Mesodermal cell (in vitro differentiated cells): Measurements from ENCODE around the gene ABTB1.

Experiments
- H3K27ac ChIP-seq: 2 replicates; pipeline ENCODE4 v1.7.0; 2013; ENCODE audit warnings: mild to moderate bottlenecking, low read depth, low read length, moderate library complexity; ENCODE audit not compliant: severe bottlenecking
- H3K36me3 ChIP-seq: 2 replicates; pipeline ENCODE4 v1.7.1; 2013; ENCODE audit warnings: mild to moderate bottlenecking, low read length, moderate library complexity; ENCODE audit not compliant: control insufficient read depth, insufficient read depth
- H3K4me1 ChIP-seq: one replicate; pipeline ENCODE4 v1.7.1; 2013; ENCODE audit warnings: mild to moderate bottlenecking, low read length; ENCODE audit not compliant: insufficient read depth, control insufficient read depth, poor library complexity, severe bottlenecking
- H3K4me3 ChIP-seq: 2 replicates; pipeline ENCODE4 v1.7.0; 2013; ENCODE audit warnings: low read length, control low read depth, mild to moderate bottlenecking; ENCODE audit not compliant: insufficient read depth, poor library complexity, severe bottlenecking; ENCODE audit errors: extremely low read depth
- H3K9me3 ChIP-seq: 2 replicates; pipeline ENCODE4 v1.7.1; 2013; ENCODE audit warnings: mild to moderate bottlenecking, low read length, moderate library complexity; ENCODE audit not compliant: control insufficient read depth
- WGBS, 2 experiments: methylation state at CpG; one replicate each; pipeline ENCODE4 v1.1.5; 2013; ENCODE audit warnings: missing lambda C conversion rate in 2 of 2; ENCODE audit not compliant: insufficient coverage in 2 of 2; 5-methylcytosine and 5-hydroxymethylcytosine counted together

The ABTB1 gene

GRCh38 chr3:127673191-127674100 is 694 bp downstream of the ABTB1 start:
- Histone ChIP-seq H3K9me3 (no peaks in the 10 kb centered on the region), H3K4me3 (peak overlapping the region; percentile 74), H3K4me1 (peaks cover 15% of the 10 kb centered on the region), H3K36me3 (peaks cover 12% of the 10 kb centered on the region), H3K27ac (peak overlapping the region; percentile 23)
- WGBS, 2 experiments: 17 to 20% methylated on average over 45 to 48 of the region's 51 CpGs

- no peaks in the 10 kb centered on the region for H3K9me3 ChIP-seq
- peaks cover 12% of the 10 kb centered on the region for H3K36me3 ChIP-seq
- peak overlapping the region; percentile 74 for H3K4me3 ChIP-seq
- WGBS, 2 experiments: 86 to 97% methylated on average over 10 to 11 of the region's 17 CpGs
- no peak overlapping the region for H3K27ac ChIP-seq
- peaks cover 15% of the 10 kb centered on the region for H3K4me1 ChIP-seq
Observed at GRCh38 chr3:127674101-127674721, 1.5 kb downstream of the ABTB1 start.

GRCh38 chr3:127674790-127675189 is 2.0 kb downstream of the ABTB1 start:
- H3K9me3 ChIP-seq: no peaks in the 10 kb centered on the region
- WGBS, 2 experiments: 89 to 93% methylated on average over 8 of the region's 8 CpGs
- H3K27ac ChIP-seq: no peak overlapping the region
- H3K36me3 ChIP-seq: peaks cover 12% of the 10 kb centered on the region
- peaks cover 15% of the 10 kb centered on the region for H3K4me1 ChIP-seq
- H3K4me3 ChIP-seq: no peak overlapping the region

GRCh38 chr3:127675651-127676391 is 3.1 kb downstream of the ABTB1 start:
- WGBS, 2 experiments: 91 to 93% methylated on average over 26 of the region's 29 CpGs
- Histone ChIP-seq H3K4me3 (no peak overlapping the region), H3K36me3 (peaks cover 12% of the 10 kb centered on the region), H3K27ac (no peak overlapping the region), H3K9me3 (no peaks in the 10 kb centered on the region), H3K4me1 (peaks cover 15% of the 10 kb centered on the region)

GRCh38 chr3:127676456-127676855 is 3.7 kb downstream of the ABTB1 start:
- WGBS, 2 experiments: 83 to 89% methylated on average over 1 to 3 of the region's 4 CpGs
- Histone ChIP-seq H3K4me3 (no peak overlapping the region), H3K36me3 (peaks cover 12% of the 10 kb centered on the region), H3K4me1 (peaks cover 15% of the 10 kb centered on the region), H3K27ac (no peak overlapping the region), H3K9me3 (no peaks in the 10 kb centered on the region)

- Histone ChIP-seq H3K9me3 (no peaks in the 10 kb centered on the region), H3K36me3 (peaks cover 12% of the 10 kb centered on the region), H3K4me1 (peaks cover 12% of the 10 kb centered on the region), H3K4me3 (no peak overlapping the region), H3K27ac (no peak overlapping the region)
- 94 to 97% methylated on average over 19 to 21 of the region's 21 CpGs for WGBS, 2 experiments
Observed at GRCh38 chr3:127676921-127677351, 4.2 kb downstream of the ABTB1 start.

- no peaks in the 10 kb centered on the region for H3K9me3 ChIP-seq
- H3K4me1 ChIP-seq: peaks cover 7% of the 10 kb centered on the region
- peaks cover 12% of the 10 kb centered on the region for H3K36me3 ChIP-seq
- H3K4me3 ChIP-seq: no peak overlapping the region
- no peak overlapping the region for H3K27ac ChIP-seq
- WGBS, 2 experiments: 89 to 92% methylated on average over 14 to 16 of the region's 17 CpGs
Observed at GRCh38 chr3:127677541-127678314, 5.0 kb downstream of the ABTB1 start.

GRCh38 chr3:127678315-127678599 is 5.5 kb downstream of the ABTB1 start:
- H3K4me3 ChIP-seq: no peak overlapping the region
- no peak overlapping the region for H3K27ac ChIP-seq
- peaks cover 7% of the 10 kb centered on the region for H3K4me1 ChIP-seq
- no peaks in the 10 kb centered on the region for H3K9me3 ChIP-seq
- WGBS, 2 experiments: 92 to 100% methylated on average over 3 to 6 of the region's 8 CpGs
- peaks cover 12% of the 10 kb centered on the region for H3K36me3 ChIP-seq

GRCh38 chr3:127678611-127679533 is 6.1 kb downstream of the ABTB1 start:
- peaks cover 12% of the 10 kb centered on the region for H3K36me3 ChIP-seq
- H3K4me3 ChIP-seq: no peak overlapping the region
- no peaks in the 10 kb centered on the region for H3K9me3 ChIP-seq
- no peak overlapping the region for H3K27ac ChIP-seq
- H3K4me1 ChIP-seq: peaks cover 2% of the 10 kb centered on the region
- WGBS, 2 experiments: 83 to 87% methylated on average over 10 to 11 of the region's 12 CpGs
